IMR-90 (cell line): Measurements from ENCODE around the gene PDLIM1. TPM values are rescaled to one million over a fixed set of nuclear protein-coding genes. Genes with fewer than 3 reads are reported as not detected.
A peak's percentile ranks its signal among the peaks of the same experiment; 100 is the strongest.

Experiments used
- ATAC-seq: fragments of 200-7000 bp; cut with Tn5 transposase; 2 replicates; pipeline ENCODE4 v1.9.1; 2020; ENCODE audit warnings: low read depth, mild to moderate bottlenecking, moderate library complexity
- BruUV-seq: library from RNA; stranded (reverse); fragments of 400-500 nt; replicated peaks from 2 replicates; lab custom pipeline; 2021; lab: Mats Ljungman, UMichigan
- CTCF ChIA-PET: fragments of 300-600 bp; formaldehyde crosslinking; extraction: SDS; loops from one replicate; lab custom pipeline; 2021; ENCODE audit warnings: antibody characterized with exemption; lab: Yijun Ruan, JAX
- POLR2A ChIA-PET: fragments of 300-600 bp; sonication (Branson Sonifier 250); formaldehyde crosslinking; loops from one replicate; lab custom pipeline; 2022; ENCODE audit warnings: antibody characterized with exemption; ENCODE audit not compliant: unreplicated experiment; lab: Charles Lee
- DNase-seq: peaks from one replicate; pipeline ENCODE4 v3.0.0; 2013
- H2AFZ ChIP-seq: replicated peaks from 2 replicates; pipeline ENCODE3; 2013; ENCODE audit warnings: low read length, mild to moderate bottlenecking; ENCODE audit not compliant: poor library complexity
- H2AK5ac ChIP-seq: 2 replicates; pipeline ENCODE4 v1.6.1; 2013; ENCODE audit warnings: low read depth, low read length, inconsistent platforms
- H2AK9ac ChIP-seq: replicated peaks from 2 replicates; pipeline ENCODE3; 2013; ENCODE audit warnings: mild to moderate bottlenecking, low read depth, low read length, moderate library complexity; ENCODE audit not compliant: poor library complexity
- H2BK120ac ChIP-seq: 2 replicates; pipeline ENCODE4 v1.6.1; 2013; ENCODE audit warnings: low read depth, low read length, inconsistent platforms
- H2BK15ac ChIP-seq: 3 replicates; pipeline ENCODE4 v1.6.1; 2013; ENCODE audit warnings: low read depth, low read length, inconsistent platforms
- H2BK20ac ChIP-seq: 2 replicates; pipeline ENCODE4 v1.6.1; 2013; ENCODE audit warnings: low read depth, mild to moderate bottlenecking, inconsistent platforms, low read length, moderate library complexity
- H2BK5ac ChIP-seq: 2 replicates; pipeline ENCODE4 v1.6.1; 2013; ENCODE audit warnings: mild to moderate bottlenecking, low read depth, low read length, inconsistent platforms; ENCODE audit not compliant: poor library complexity, severe bottlenecking
- H3K14ac ChIP-seq: replicated peaks from 2 replicates; pipeline ENCODE4 v1.6.1; 2013; ENCODE audit warnings: low read depth, low read length, inconsistent platforms
- H3K18ac ChIP-seq: 2 replicates; pipeline ENCODE4 v1.6.1; 2013; ENCODE audit warnings: low read depth, low read length, control low read depth
- H3K23ac ChIP-seq: 2 replicates; pipeline ENCODE4 v1.6.1; 2013; ENCODE audit warnings: low read depth, low read length, inconsistent platforms
- H3K27ac ChIP-seq: 2 replicates; pipeline ENCODE4 v1.5.1; 2013; ENCODE audit warnings: mild to moderate bottlenecking, control low read depth, low read length; ENCODE audit not compliant: insufficient read depth
- H3K27me3 ChIP-seq: 2 replicates; pipeline ENCODE4 v1.6.1; 2013; ENCODE audit warnings: low read length; ENCODE audit not compliant: control insufficient read depth, insufficient read depth
- H3K36me3 ChIP-seq: 2 replicates; pipeline ENCODE4 v1.6.1; 2013; ENCODE audit warnings: low read length, mixed read lengths; ENCODE audit not compliant: control insufficient read depth, insufficient read depth
- H3K4ac ChIP-seq: 2 replicates; pipeline ENCODE4 v1.6.1; 2013; ENCODE audit warnings: low read depth, low read length, inconsistent platforms
- H3K4me1 ChIP-seq: 2 replicates; pipeline ENCODE4 v1.6.1; 2013; ENCODE audit warnings: low read length, mixed read lengths; ENCODE audit not compliant: control insufficient read depth, insufficient read depth
- H3K4me2 ChIP-seq: 2 replicates; pipeline ENCODE4 v1.6.1; 2013; ENCODE audit warnings: low read depth, mild to moderate bottlenecking, control low read depth, low read length, moderate library complexity
- H3K4me3 ChIP-seq: 2 replicates; pipeline ENCODE4 v1.5.1; 2013; ENCODE audit warnings: low read depth, mild to moderate bottlenecking, control low read depth, low read length, moderate library complexity; ENCODE audit not compliant: insufficient read depth
- H3K56ac ChIP-seq: 2 replicates; pipeline ENCODE4 v1.6.1; 2013; ENCODE audit warnings: low read length, inconsistent platforms; ENCODE audit not compliant: insufficient read depth; ENCODE audit errors: extremely low read depth
- H3K79me1 ChIP-seq, 2 experiments: 2 replicates each; pipeline ENCODE4 v1.6.1; 2013; ENCODE audit warnings: low read length in 2 of 2, inconsistent platforms in 1 of 2, low read depth in 1 of 2
- H3K9ac ChIP-seq: 2 replicates; pipeline ENCODE4 v1.6.1; 2013; ENCODE audit warnings: low read depth, low read length, control low read depth
- H3K9me1 ChIP-seq: 2 replicates; pipeline ENCODE4 v1.6.1; 2013; ENCODE audit warnings: low read length, inconsistent platforms; ENCODE audit not compliant: insufficient read depth
- H3K9me3 ChIP-seq: 2 replicates; pipeline ENCODE4 v1.6.1; 2013; ENCODE audit warnings: low read length; ENCODE audit not compliant: control insufficient read depth, insufficient read depth
- H4K20me1 ChIP-seq: 2 replicates; pipeline ENCODE4 v1.6.1; 2013; ENCODE audit warnings: low read length, inconsistent platforms; ENCODE audit not compliant: insufficient read depth
- H4K5ac ChIP-seq: 2 replicates; pipeline ENCODE4 v1.6.1; 2013; ENCODE audit warnings: mild to moderate bottlenecking, low read depth, low read length, control low read depth
- H4K8ac ChIP-seq, 2 experiments: 2 replicates each; pipeline ENCODE4 v1.6.1; 2013; ENCODE audit warnings: low read depth in 2 of 2, low read length in 2 of 2, control low read depth in 1 of 2, inconsistent platforms in 1 of 2
- H4K91ac ChIP-seq: 2 replicates; pipeline ENCODE4 v1.6.1; 2013; ENCODE audit warnings: low read depth, low read length, inconsistent platforms; ENCODE audit not compliant: insufficient read depth
- BHLHE40 ChIP-seq: fragments of 150-350 bp; IDR thresholded peaks from 2 replicates; pipeline ENCODE4 v1.6.1; 2016; ENCODE audit warnings: mild to moderate bottlenecking, low read depth, low read length
- CEBPB ChIP-seq: IDR thresholded peaks from 2 replicates; pipeline ENCODE4 v1.6.1; 2012; ENCODE audit warnings: low read depth, low read length, improper control_type of control experiment
- FOS ChIP-seq: fragments of 150-350 bp; IDR thresholded peaks from 2 replicates; pipeline ENCODE4 v1.6.1; 2016; ENCODE audit warnings: low read depth, low read length
- MAFK ChIP-seq: IDR thresholded peaks from 2 replicates; pipeline ENCODE4 v1.6.1; 2012; ENCODE audit warnings: low read depth, low read length, improper control_type of control experiment
- MAZ ChIP-seq: IDR thresholded peaks from 2 replicates; pipeline ENCODE4 v1.6.1; 2012; ENCODE audit warnings: low read depth, mild to moderate bottlenecking, low read length, improper control_type of control experiment, moderate library complexity, borderline replicate concordance
- NFE2L2 ChIP-seq: fragments of 150-350 bp; IDR thresholded peaks from 2 replicates; pipeline ENCODE4 v1.6.1; 2016; ENCODE audit warnings: low read depth, mild to moderate bottlenecking, low read length
- RFX5 ChIP-seq: IDR thresholded peaks from 2 replicates; pipeline ENCODE4 v1.8.0; 2012; ENCODE audit warnings: low read depth, mild to moderate bottlenecking, low read length, moderate library complexity
- WGBS, 2 experiments: methylation state at CpG; one replicate each; pipeline versions ENCODE4 v1.1.5 to v1.1.7; 2013; ENCODE audit warnings: missing lambda C conversion rate in 2 of 2; ENCODE audit not compliant: insufficient read length in 1 of 2; ENCODE audit errors: extremely low coverage in 2 of 2; 5-methylcytosine and 5-hydroxymethylcytosine counted together
- dilution Hi-C: fragments of 300-500 bp; cut with HindIII; formaldehyde crosslinking; loops from one replicate; pipeline ENCODE4 v1.14.3; 2018; ENCODE audit warnings: low sequenced_read_pairs; ENCODE audit not compliant: unreplicated experiment
- in situ Hi-C: fragments of 300-500 bp; cut with MboI; formaldehyde crosslinking; loops from 3 replicates; pipeline ENCODE4 v1.14.3; 2019; ENCODE audit warnings: low sequenced_read_pairs, inconsistent platforms, mixed read lengths
- intact Hi-C: fragments of 100-400 bp; cut with micrococcal nuclease; formaldehyde crosslinking; loops from 2 replicates; pipeline ENCODE4 v1.10.0; 2022
- polyA plus RNA-seq, 3 experiments: library from polyadenylated mRNA; depleted of rRNA; stranded (reverse); fragments of >200 nt; gene quantifications; 2 replicates each; pipeline ENCODE4 v1.2.3, GENCODE V29; 2012; ENCODE audit warnings: low replicate concordance in 1 of 3
- total RNA-seq: library from RNA; depleted of rRNA; stranded (reverse); fragments of >200 nt; gene quantifications from 2 replicates; pipeline ENCODE4 v1.2.3, GENCODE V29; 2012
- TF ChIP-seq, protein P1 (sequence below): fragments of 150-350 bp; IDR thresholded peaks from 2 replicates; pipeline ENCODE4 v1.6.1; 2016; ENCODE audit warnings: low read depth, mild to moderate bottlenecking, low read length, moderate library complexity, borderline replicate concordance
- TF ChIP-seq, protein P2 (sequence below): conservative IDR thresholded peaks from 2 replicates; pipeline ENCODE4 v1.5.1; 2012; ENCODE audit warnings: mild to moderate bottlenecking, low read depth, low read length, improper control_type of control experiment
- TF ChIP-seq, protein P3 (sequence below): fragments of 150-350 bp; IDR thresholded peaks from 2 replicates; pipeline ENCODE4 v1.6.1; 2017; ENCODE audit warnings: mild to moderate bottlenecking, antibody characterized with exemption, low read length, low read depth

The PDLIM1 gene
- total and polyA plus RNA-seq, 2 of the 4 experiments (the other 2 are of a cell fraction), result 30.1 to 187 TPM

DNA sequence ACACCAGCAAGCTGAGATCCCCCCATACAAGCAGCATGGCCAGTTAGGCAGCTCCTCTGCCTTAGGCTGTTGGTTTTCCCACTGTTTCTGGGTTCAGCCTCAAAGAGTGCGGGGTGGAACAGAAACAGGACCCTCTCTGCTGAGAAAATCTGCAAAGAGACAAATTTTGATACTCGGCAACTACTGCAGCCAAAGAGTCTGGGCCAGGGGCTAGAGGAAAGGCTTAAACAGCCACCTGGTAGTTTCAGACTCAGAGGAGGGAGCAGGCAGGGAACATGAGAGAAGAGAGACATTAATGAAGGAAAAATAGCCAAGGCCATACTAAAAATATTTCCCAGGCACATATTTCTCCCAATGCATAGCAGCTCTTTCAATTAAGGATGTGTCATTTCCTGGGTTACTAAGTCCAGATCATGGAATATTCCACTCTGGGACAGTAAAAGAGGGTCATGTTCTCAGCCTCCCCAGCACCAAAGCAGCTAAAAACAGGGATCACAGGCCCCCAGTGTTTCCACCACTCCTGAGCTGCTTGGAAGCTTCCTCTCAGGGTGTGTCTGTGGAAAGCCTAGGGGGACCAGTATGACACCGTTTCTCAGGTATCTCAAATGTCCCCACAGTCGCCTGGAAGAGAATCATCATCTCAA is 29.8 kb downstream of the PDLIM1 start (continued):
- no peak for TF ChIP-seq MAZ
- TF ChIP-seq RFX5, result no peak

DNA sequence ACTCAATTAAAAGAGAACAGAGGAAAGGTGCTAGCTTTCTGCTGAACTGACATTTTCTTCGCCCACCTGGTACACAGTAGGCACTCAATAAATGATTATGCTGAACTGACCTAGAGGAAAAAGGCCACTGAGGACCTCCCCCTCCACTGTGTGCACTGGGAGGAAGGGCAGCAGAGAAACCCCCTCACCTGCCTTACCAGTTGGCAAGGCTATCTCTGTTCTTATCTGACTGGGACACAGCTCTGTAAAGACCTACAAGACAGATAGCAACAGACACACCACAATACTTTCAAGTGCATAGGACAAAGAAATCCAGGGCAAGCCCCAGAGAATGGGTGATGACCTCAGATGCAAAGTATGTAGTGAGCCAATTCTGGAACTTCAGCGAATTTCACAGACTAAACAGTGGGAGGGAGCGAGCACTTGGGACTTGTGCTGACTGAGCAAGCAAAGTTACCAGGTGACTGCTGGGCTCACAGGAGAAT is 30.4 kb downstream of the PDLIM1 start:
- WGBS, 2 experiments, result 17% methylated on average over 1 of the region's 3 CpGs; no CpG with 5 or more reads in 1 of the 2 experiments
- dilution Hi-C loops, result no loop called here
- no TSS peak for BruUV-seq
- ATAC-seq (peak; percentile 86), DNase-seq (peak; percentile 94)
- H2AFZ ChIP-seq, result peak overlapping the region; percentile 48
- peak overlapping the region; percentile 55 for H3K18ac ChIP-seq
- peaks cover 4% of the 10 kb centered on the region; the same call in 1 of the 2 replicates for H3K9me3 ChIP-seq
- H2BK15ac ChIP-seq, result peak overlapping the region; percentile 57; the same call in 2 of the 3 replicates
- H3K4me1 ChIP-seq, result peaks cover 18% of the 10 kb centered on the region
- no peak overlapping the region for H3K9ac ChIP-seq
- peak overlapping the region; percentile 58 for H3K4me2 ChIP-seq
- no peaks in the 10 kb centered on the region for H3K27me3 ChIP-seq
- H2BK5ac ChIP-seq, result peak overlapping the region; percentile 88
- peak overlapping the region; percentile 40 for H3K56ac ChIP-seq
- TF ChIP-seq, protein P1, sequence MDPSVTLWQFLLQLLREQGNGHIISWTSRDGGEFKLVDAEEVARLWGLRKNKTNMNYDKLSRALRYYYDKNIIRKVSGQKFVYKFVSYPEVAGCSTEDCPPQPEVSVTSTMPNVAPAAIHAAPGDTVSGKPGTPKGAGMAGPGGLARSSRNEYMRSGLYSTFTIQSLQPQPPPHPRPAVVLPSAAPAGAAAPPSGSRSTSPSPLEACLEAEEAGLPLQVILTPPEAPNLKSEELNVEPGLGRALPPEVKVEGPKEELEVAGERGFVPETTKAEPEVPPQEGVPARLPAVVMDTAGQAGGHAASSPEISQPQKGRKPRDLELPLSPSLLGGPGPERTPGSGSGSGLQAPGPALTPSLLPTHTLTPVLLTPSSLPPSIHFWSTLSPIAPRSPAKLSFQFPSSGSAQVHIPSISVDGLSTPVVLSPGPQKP, result no peak
- TF ChIP-seq NFE2L2, result peak; percentile 43; the same call in 1 of the 2 replicates
- peak; percentile 81; the same call in 1 of the 2 replicates for TF ChIP-seq MAZ
- peak; percentile 71; the same call in 1 of the 2 replicates for TF ChIP-seq FOS
- TF ChIP-seq, protein P2, sequence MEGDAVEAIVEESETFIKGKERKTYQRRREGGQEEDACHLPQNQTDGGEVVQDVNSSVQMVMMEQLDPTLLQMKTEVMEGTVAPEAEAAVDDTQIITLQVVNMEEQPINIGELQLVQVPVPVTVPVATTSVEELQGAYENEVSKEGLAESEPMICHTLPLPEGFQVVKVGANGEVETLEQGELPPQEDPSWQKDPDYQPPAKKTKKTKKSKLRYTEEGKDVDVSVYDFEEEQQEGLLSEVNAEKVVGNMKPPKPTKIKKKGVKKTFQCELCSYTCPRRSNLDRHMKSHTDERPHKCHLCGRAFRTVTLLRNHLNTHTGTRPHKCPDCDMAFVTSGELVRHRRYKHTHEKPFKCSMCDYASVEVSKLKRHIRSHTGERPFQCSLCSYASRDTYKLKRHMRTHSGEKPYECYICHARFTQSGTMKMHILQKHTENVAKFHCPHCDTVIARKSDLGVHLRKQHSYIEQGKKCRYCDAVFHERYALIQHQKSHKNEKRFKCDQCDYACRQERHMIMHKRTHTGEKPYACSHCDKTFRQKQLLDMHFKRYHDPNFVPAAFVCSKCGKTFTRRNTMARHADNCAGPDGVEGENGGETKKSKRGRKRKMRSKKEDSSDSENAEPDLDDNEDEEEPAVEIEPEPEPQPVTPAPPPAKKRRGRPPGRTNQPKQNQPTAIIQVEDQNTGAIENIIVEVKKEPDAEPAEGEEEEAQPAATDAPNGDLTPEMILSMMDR, result no peak
- TF ChIP-seq MAFK, result peak; percentile 87
- peak; percentile 75 for TF ChIP-seq CEBPB
- TF ChIP-seq, protein P3, sequence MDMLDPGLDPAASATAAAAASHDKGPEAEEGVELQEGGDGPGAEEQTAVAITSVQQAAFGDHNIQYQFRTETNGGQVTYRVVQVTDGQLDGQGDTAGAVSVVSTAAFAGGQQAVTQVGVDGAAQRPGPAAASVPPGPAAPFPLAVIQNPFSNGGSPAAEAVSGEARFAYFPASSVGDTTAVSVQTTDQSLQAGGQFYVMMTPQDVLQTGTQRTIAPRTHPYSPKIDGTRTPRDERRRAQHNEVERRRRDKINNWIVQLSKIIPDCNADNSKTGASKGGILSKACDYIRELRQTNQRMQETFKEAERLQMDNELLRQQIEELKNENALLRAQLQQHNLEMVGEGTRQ, result no peak
- TF ChIP-seq BHLHE40, result no peak
- H3K79me1 ChIP-seq, result peaks cover 20 to 66% of the 10 kb centered on the region in 2 experiments
- in situ Hi-C loops, result no loop called here
- H2BK20ac ChIP-seq, result peak overlapping the region; percentile 93
- H3K9me1 ChIP-seq, result peaks cover 15% of the 10 kb centered on the region
- no peak overlapping the region for H3K4me3 ChIP-seq
- H2AK5ac ChIP-seq, result peak overlapping the region; percentile 88
- peaks cover 3% of the 10 kb centered on the region; the same call in 1 of the 2 replicates for H4K20me1 ChIP-seq
- H3K23ac ChIP-seq, result peak overlapping the region; percentile 93
- H3K14ac ChIP-seq, result peak overlapping the region; percentile 88
- H3K27ac ChIP-seq, result peak overlapping the region; percentile 52
- ChIA-PET POLR2A (no interaction called here), CTCF (interaction anchor here (3.0 kb wide), 1 partner anchor 14 kb away, joined by 10 read pairs; no protein-coding TSS in a partner anchor)
- peak overlapping the region; percentile 82 for H4K91ac ChIP-seq
- H2AK9ac ChIP-seq, result peak overlapping the region; percentile 68
- intact Hi-C loops, result no loop called here
- peak overlapping the region; percentile 93 for H2BK120ac ChIP-seq
- peak overlapping the region; percentile 51 for H4K5ac ChIP-seq
- H3K4ac ChIP-seq, result peak overlapping the region; percentile 92
- peaks cover 53% of the 10 kb centered on the region for H3K36me3 ChIP-seq
- H4K8ac ChIP-seq, result peak overlapping the region in 1 of 2 experiments; percentile 57; a peak in 2 of 4 replicates
